Smooth muscle cell (in vitro differentiated cells): ENCODE data around the gene PPM1E. TPM values are rescaled to one million over a fixed set of nuclear protein-coding genes. Genes with fewer than 3 reads are reported as not detected.
"Not testable (repeated sequence)": the region's sequence is repeated elsewhere in the genome, so short reads cannot be mapped to it uniquely, and the experiment has no call there.

Source experiments
- DNase-seq: peaks from one replicate; lab custom pipeline; 2025; ENCODE audit not compliant: unreplicated experiment; lab: John Stamatoyannopoulos, UW
- H2AFZ ChIP-seq: fragments of 200-600 bp; sonication (generic); 2 replicates; pipeline ENCODE4 v1.6.0; 2016; ENCODE audit warnings: antibody characterized with exemption, low read depth, mild to moderate bottlenecking
- H3F3A ChIP-seq: fragments of 200-600 bp; sonication (generic); 2 replicates; pipeline ENCODE4 v1.6.0; 2017; ENCODE audit warnings: antibody characterized with exemption, low read depth
- H3K27ac ChIP-seq: fragments of 200-600 bp; sonication (generic); 2 replicates; pipeline ENCODE4 v1.5.1; 2016; ENCODE audit warnings: low read depth, mild to moderate bottlenecking
- H3K27me3 ChIP-seq: fragments of 200-600 bp; sonication (generic); 2 replicates; pipeline ENCODE4 v1.6.1; 2016; ENCODE audit warnings: low read depth, mild to moderate bottlenecking
- H3K36me3 ChIP-seq: fragments of 200-600 bp; sonication (generic); 2 replicates; pipeline ENCODE4 v1.5.1; 2016; ENCODE audit warnings: low read depth
- H3K4me1 ChIP-seq: fragments of 200-600 bp; sonication (generic); 2 replicates; pipeline ENCODE4 v1.5.1; 2016; ENCODE audit warnings: low read depth
- H3K4me2 ChIP-seq: fragments of 200-600 bp; sonication (generic); 2 replicates; pipeline ENCODE4 v1.6.0; 2016; ENCODE audit warnings: mild to moderate bottlenecking
- H3K4me3 ChIP-seq: fragments of 200-600 bp; sonication (generic); 2 replicates; pipeline ENCODE4 v1.5.1; 2016; ENCODE audit warnings: mild to moderate bottlenecking
- H3K79me2 ChIP-seq: fragments of 200-600 bp; sonication (generic); 2 replicates; pipeline ENCODE4 v1.6.0; 2016; ENCODE audit warnings: low read depth, mild to moderate bottlenecking
- H3K9ac ChIP-seq: fragments of 200-600 bp; sonication (generic); 2 replicates; pipeline ENCODE4 v1.6.0; 2016; ENCODE audit warnings: low read depth
- H3K9me3 ChIP-seq: fragments of 200-600 bp; sonication (generic); replicated peaks from 2 replicates; pipeline ENCODE4 v1.5.1; 2016; ENCODE audit warnings: low read depth
- H4K20me1 ChIP-seq: fragments of 200-600 bp; sonication (generic); 2 replicates; pipeline ENCODE4 v1.6.0; 2016; ENCODE audit warnings: low read depth
- WGBS: methylation state at CpG from one replicate; pipeline ENCODE4 v1.1.7; 2016; ENCODE audit warnings: low lambda C conversion rate; 5-methylcytosine and 5-hydroxymethylcytosine counted together
- polyA plus RNA-seq: library from polyadenylated mRNA; unstranded; fragments of >200 nt; fragmentation: Nextera tagmentation; extraction: Ambion mirVana; gene quantifications from 2 replicates; pipeline ENCODE4 v1.2.1, GENCODE V29; 2016
- total RNA-seq: library from RNA; depleted of rRNA; stranded (reverse); fragments of >200 nt; gene quantifications from 2 replicates; pipeline ENCODE4 v1.2.3, GENCODE V29; 2014
- TF ChIP-seq, protein P1 (sequence below): fragments of 200-600 bp; sonication (generic); IDR thresholded peaks from 2 replicates; pipeline ENCODE4 v1.5.1; 2017; ENCODE audit warnings: borderline replicate concordance, mild to moderate bottlenecking, antibody characterized with exemption; ENCODE audit not compliant: insufficient read depth, poor library complexity, severe bottlenecking

Gene PPM1E
- total and polyA plus RNA-seq, 2 experiments from 2014 or later: 0.29 to 0.72 TPM

- no peaks in the 10 kb centered on the region for H3F3A ChIP-seq
- H3K27ac ChIP-seq: no peak overlapping the region
- no peaks in the 10 kb centered on the region for H3K27me3 ChIP-seq
- 96% methylated on average over 2 of the region's 2 CpGs for WGBS
- DNase-seq: no peak
- H3K36me3 ChIP-seq: no peaks in the 10 kb centered on the region
- H3K4me1 ChIP-seq: no peaks in the 10 kb centered on the region
- no peaks in the 10 kb centered on the region for H3K9me3 ChIP-seq
- H4K20me1 ChIP-seq: no peaks in the 10 kb centered on the region
- TF ChIP-seq, protein P1, sequence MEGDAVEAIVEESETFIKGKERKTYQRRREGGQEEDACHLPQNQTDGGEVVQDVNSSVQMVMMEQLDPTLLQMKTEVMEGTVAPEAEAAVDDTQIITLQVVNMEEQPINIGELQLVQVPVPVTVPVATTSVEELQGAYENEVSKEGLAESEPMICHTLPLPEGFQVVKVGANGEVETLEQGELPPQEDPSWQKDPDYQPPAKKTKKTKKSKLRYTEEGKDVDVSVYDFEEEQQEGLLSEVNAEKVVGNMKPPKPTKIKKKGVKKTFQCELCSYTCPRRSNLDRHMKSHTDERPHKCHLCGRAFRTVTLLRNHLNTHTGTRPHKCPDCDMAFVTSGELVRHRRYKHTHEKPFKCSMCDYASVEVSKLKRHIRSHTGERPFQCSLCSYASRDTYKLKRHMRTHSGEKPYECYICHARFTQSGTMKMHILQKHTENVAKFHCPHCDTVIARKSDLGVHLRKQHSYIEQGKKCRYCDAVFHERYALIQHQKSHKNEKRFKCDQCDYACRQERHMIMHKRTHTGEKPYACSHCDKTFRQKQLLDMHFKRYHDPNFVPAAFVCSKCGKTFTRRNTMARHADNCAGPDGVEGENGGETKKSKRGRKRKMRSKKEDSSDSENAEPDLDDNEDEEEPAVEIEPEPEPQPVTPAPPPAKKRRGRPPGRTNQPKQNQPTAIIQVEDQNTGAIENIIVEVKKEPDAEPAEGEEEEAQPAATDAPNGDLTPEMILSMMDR: no peak
- H3K4me3 ChIP-seq: no peak overlapping the region
- no peak overlapping the region for H2AFZ ChIP-seq
- no peaks in the 10 kb centered on the region for H3K79me2 ChIP-seq
- H3K9ac ChIP-seq: no peak overlapping the region
- H3K4me2 ChIP-seq: no peak overlapping the region
Observed at GRCh38 chr17:58944166-58944565, 188.5 kb downstream of the PPM1E start.

GRCh38 chr17:58947411-58947810 lies 191.8 kb downstream of the PPM1E start:
- Histone ChIP-seq H3K27ac (no peak overlapping the region), H3K27me3 (no peaks in the 10 kb centered on the region), H3F3A (no peaks in the 10 kb centered on the region), H3K79me2 (no peaks in the 10 kb centered on the region), H2AFZ (no peak overlapping the region), H3K9me3 (peaks cover 6% of the 10 kb centered on the region), H3K4me2 (no peak overlapping the region), H4K20me1 (no peaks in the 10 kb centered on the region), H3K4me3 (no peak overlapping the region), H3K4me1 (no peaks in the 10 kb centered on the region), H3K9ac (no peak overlapping the region), H3K36me3 (no peaks in the 10 kb centered on the region)
- WGBS: 89% methylated on average over 3 of the region's 3 CpGs
- no peak for DNase-seq
- TF ChIP-seq, protein P1: no peak

- H3K4me2 ChIP-seq: no peak overlapping the region
- no peak overlapping the region for H3K4me3 ChIP-seq
- H4K20me1 ChIP-seq: no peaks in the 10 kb centered on the region
- no peaks in the 10 kb centered on the region for H3F3A ChIP-seq
- H3K27me3 ChIP-seq: no peaks in the 10 kb centered on the region
- no peak overlapping the region for H3K27ac ChIP-seq
- H3K9me3 ChIP-seq: peaks cover 6% of the 10 kb centered on the region
- WGBS: 84% methylated on average over 3 of the region's 3 CpGs
- no peak for DNase-seq
- no peak overlapping the region for H3K9ac ChIP-seq
- no peaks in the 10 kb centered on the region for H3K36me3 ChIP-seq
- H2AFZ ChIP-seq: no peak overlapping the region
- H3K79me2 ChIP-seq: no peaks in the 10 kb centered on the region
- no peaks in the 10 kb centered on the region for H3K4me1 ChIP-seq
- TF ChIP-seq, protein P1: no peak
Observed at GRCh38 chr17:58947824-58948223, 192.2 kb downstream of the PPM1E start.

GRCh38 chr17:58954358-58954757 lies 198.7 kb downstream of the PPM1E start:
- H3K79me2 ChIP-seq, H3K27ac ChIP-seq, H3K9me3 ChIP-seq, H2AFZ ChIP-seq, H4K20me1 ChIP-seq, H3K4me3 ChIP-seq, H3K27me3 ChIP-seq, H3K9ac ChIP-seq, H3K4me1 ChIP-seq, DNase-seq, H3K4me2 ChIP-seq, H3K36me3 ChIP-seq, H3F3A ChIP-seq: not testable (repeated sequence)
- 91% methylated on average over 2 of the region's 2 CpGs for WGBS
